K562 (cell line): ENCODE measurements around the gene SPRY4. TPM values are rescaled to one million over a fixed set of nuclear protein-coding genes. Genes with fewer than 3 reads are reported as not detected.

Source experiments
- ARID3B ChIP-seq: fragments of 250-450 bp; sonication (Bioruptor Pico); IDR thresholded peaks from 2 replicates; pipeline ENCODE4 v1.4.0; 2020; ENCODE audit warnings: borderline replicate concordance
- DACH1 ChIP-seq: fragments of 450-650 bp; IDR thresholded peaks from 2 replicates; pipeline ENCODE4 v1.6.1; 2018; ENCODE audit not compliant: partially characterized antibody
- FOSL1 ChIP-seq: fragments of 200-800 bp; sonication (Bioruptor generic); conservative IDR thresholded peaks from 2 replicates; pipeline ENCODE4 v1.6.1; 2016; ENCODE audit warnings: missing genetic modification characterization, missing compliant biosample characterization
- KLF10 ChIP-seq: fragments of 250-450 bp; sonication (Bioruptor Pico); IDR thresholded peaks from 2 replicates; pipeline ENCODE4 v1.6.1; 2021; ENCODE audit warnings: matching md5 sums
- MLLT1 ChIP-seq, 2 experiments: fragments of 450-650 bp; IDR thresholded peaks; 2 replicates each; pipeline ENCODE4 v1.6.1; 2016
- NCOR1 ChIP-seq: fragments of 450-650 bp; IDR thresholded peaks from 2 replicates; pipeline ENCODE4 v1.6.1; 2016; ENCODE audit warnings: mild to moderate bottlenecking, moderate library complexity
- PHF20 ChIP-seq: fragments of 450-650 bp; IDR thresholded peaks from 2 replicates; pipeline ENCODE4 v1.6.1; 2018; ENCODE audit not compliant: partially characterized antibody
- RFX5 ChIP-seq: IDR thresholded peaks from 2 replicates; pipeline ENCODE4 v1.6.1; 2011; ENCODE audit warnings: low read depth, mild to moderate bottlenecking, improper control_type of control experiment, low read length
- SNRNP70 ChIP-seq: fragments of 200-400 bp; formaldehyde crosslinking; optimal IDR thresholded peaks from 2 replicates; pipeline ENCODE3; 2017; ENCODE audit warnings: low read depth, low read length
- SOX6 ChIP-seq: fragments of 450-650 bp; IDR thresholded peaks from 2 replicates; pipeline ENCODE4 v1.6.1; 2014; ENCODE audit warnings: mild to moderate bottlenecking
- TFE3 ChIP-seq: fragments of 450-650 bp; formaldehyde crosslinking; IDR thresholded peaks from 2 replicates; pipeline ENCODE4 v1.4.0; 2020; ENCODE audit warnings: mild to moderate bottlenecking, mixed read lengths
- TGIF2 ChIP-seq: sonication (generic); formaldehyde crosslinking; IDR thresholded peaks from 2 replicates; pipeline ENCODE4 v1.8.1; 2022; ENCODE audit warnings: mild to moderate bottlenecking, missing genetic modification reagents, moderate library complexity
- ZKSCAN8 ChIP-seq: fragments of 200-800 bp; sonication (Bioruptor generic); IDR thresholded peaks from 2 replicates; pipeline ENCODE4 v1.6.1; 2016; ENCODE audit warnings: missing genetic modification characterization, missing compliant biosample characterization
- polyA plus RNA-seq, 8 experiments: library from polyadenylated mRNA; depleted of rRNA in 4 of 8; stranded (reverse) in 5 of 8; unstranded in 3 of 8; fragments of >200 nt; fragmentation: Nextera tagmentation in 2 of 8; fragmentation: Illumina TruSeq in 1 of 8; extraction: Ambion mirVana in 2 of 8; extraction: Trizol in 1 of 8; gene quantifications; 2 replicates each; pipeline versions ENCODE4 v1.2.1 to v1.2.3, GENCODE V29; 2011 to 2014; ENCODE audit warnings: inconsistent platforms in 1 of 8, missing spikeins in 1 of 8
- total RNA-seq, 7 experiments: library from RNA; depleted of rRNA in 6 of 7; stranded (reverse); fragments of >200 nt in 6 of 7; fragmentation: Illumina TruSeq in 2 of 7; extraction: Trizol in 2 of 7; gene quantifications; 2 replicates each; pipeline versions ENCODE4 v1.2.1 to v1.2.3, GENCODE V29; 2011 to 2021; ENCODE audit warnings: low replicate concordance in 1 of 7
- TF ChIP-seq, protein P1 (sequence below): IDR thresholded peaks from 3 replicates; pipeline ENCODE4 v1.6.1; 2011; ENCODE audit warnings: borderline replicate concordance, mild to moderate bottlenecking, moderate library complexity; ENCODE audit not compliant: insufficient read length; ENCODE audit errors: extremely low read depth
- TF ChIP-seq, protein P2 (sequence below): sonication (generic); formaldehyde crosslinking; IDR thresholded peaks from 2 replicates; pipeline ENCODE4 v1.8.0; 2022; ENCODE audit warnings: missing genetic modification reagents, mild to moderate bottlenecking, moderate library complexity, borderline replicate concordance

The SPRY4 gene
- total and polyA plus RNA-seq, 9 of the 15 experiments (the other 6 are each of a cell fraction or from before 2014, with no cell fraction given): 2.6 to 24.2 (median 9.5) TPM

GRCh38 chr5:142324871-142325724 lies at the start of gene SPRY4 (continued):
- TF ChIP-seq SNRNP70 (no peak), PHF20 (no peak), SOX6 (0 out of 2 replicates have a peak, but pooled peaks have one; percentile 66), MLLT1 (IDR thresholded peaks at IDR 0.05) (no peak), TFE3 (CRISPR knock-in tag) (no peak), KLF10 (CRISPR knock-in tag) (no peak), NCOR1 (no peak), FOSL1 (peak; percentile 40), ZKSCAN8 (CRISPR knock-in tag) (no peak; the same call in 1 of the 2 replicates), TGIF2 (CRISPR knock-in tag) (no peak), ARID3B (no peak), RFX5 (no peak), DACH1 (peak; percentile 63)
- TF ChIP-seq, protein P1, sequence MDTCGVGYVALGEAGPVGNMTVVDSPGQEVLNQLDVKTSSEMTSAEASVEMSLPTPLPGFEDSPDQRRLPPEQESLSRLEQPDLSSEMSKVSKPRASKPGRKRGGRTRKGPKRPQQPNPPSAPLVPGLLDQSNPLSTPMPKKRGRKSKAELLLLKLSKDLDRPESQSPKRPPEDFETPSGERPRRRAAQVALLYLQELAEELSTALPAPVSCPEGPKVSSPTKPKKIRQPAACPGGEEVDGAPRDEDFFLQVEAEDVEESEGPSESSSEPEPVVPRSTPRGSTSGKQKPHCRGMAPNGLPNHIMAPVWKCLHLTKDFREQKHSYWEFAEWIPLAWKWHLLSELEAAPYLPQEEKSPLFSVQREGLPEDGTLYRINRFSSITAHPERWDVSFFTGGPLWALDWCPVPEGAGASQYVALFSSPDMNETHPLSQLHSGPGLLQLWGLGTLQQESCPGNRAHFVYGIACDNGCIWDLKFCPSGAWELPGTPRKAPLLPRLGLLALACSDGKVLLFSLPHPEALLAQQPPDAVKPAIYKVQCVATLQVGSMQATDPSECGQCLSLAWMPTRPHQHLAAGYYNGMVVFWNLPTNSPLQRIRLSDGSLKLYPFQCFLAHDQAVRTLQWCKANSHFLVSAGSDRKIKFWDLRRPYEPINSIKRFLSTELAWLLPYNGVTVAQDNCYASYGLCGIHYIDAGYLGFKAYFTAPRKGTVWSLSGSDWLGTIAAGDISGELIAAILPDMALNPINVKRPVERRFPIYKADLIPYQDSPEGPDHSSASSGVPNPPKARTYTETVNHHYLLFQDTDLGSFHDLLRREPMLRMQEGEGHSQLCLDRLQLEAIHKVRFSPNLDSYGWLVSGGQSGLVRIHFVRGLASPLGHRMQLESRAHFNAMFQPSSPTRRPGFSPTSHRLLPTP: no peak
- TF ChIP-seq, protein P2, sequence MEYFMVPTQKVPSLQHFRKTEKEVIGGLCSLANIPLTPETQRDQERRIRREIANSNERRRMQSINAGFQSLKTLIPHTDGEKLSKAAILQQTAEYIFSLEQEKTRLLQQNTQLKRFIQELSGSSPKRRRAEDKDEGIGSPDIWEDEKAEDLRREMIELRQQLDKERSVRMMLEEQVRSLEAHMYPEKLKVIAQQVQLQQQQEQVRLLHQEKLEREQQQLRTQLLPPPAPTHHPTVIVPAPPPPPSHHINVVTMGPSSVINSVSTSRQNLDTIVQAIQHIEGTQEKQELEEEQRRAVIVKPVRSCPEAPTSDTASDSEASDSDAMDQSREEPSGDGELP: peak; percentile 85
